HG03066 (cell line): Measurements from ENCODE around the gene FOXE1.

Experiments used
- ATAC-seq: cut with Tn5 transposase; IDR thresholded peaks from one replicate; pipeline ENCODE4 v1.9.1; 2021; ENCODE audit warnings: low read depth; ENCODE audit not compliant: unreplicated experiment

FOXE1 gene

GRCh38 chr9:97905228-97905627 lies 52.2 kb downstream of the FOXE1 start:
- no peak for ATAC-seq
